ENCODE results near the gene SRSF1.
"Not testable (repeated sequence)": the region's sequence is repeated elsewhere in the genome, so short reads cannot be mapped to it uniquely, and the experiment has no call there.

Gene SRSF1

DNA sequence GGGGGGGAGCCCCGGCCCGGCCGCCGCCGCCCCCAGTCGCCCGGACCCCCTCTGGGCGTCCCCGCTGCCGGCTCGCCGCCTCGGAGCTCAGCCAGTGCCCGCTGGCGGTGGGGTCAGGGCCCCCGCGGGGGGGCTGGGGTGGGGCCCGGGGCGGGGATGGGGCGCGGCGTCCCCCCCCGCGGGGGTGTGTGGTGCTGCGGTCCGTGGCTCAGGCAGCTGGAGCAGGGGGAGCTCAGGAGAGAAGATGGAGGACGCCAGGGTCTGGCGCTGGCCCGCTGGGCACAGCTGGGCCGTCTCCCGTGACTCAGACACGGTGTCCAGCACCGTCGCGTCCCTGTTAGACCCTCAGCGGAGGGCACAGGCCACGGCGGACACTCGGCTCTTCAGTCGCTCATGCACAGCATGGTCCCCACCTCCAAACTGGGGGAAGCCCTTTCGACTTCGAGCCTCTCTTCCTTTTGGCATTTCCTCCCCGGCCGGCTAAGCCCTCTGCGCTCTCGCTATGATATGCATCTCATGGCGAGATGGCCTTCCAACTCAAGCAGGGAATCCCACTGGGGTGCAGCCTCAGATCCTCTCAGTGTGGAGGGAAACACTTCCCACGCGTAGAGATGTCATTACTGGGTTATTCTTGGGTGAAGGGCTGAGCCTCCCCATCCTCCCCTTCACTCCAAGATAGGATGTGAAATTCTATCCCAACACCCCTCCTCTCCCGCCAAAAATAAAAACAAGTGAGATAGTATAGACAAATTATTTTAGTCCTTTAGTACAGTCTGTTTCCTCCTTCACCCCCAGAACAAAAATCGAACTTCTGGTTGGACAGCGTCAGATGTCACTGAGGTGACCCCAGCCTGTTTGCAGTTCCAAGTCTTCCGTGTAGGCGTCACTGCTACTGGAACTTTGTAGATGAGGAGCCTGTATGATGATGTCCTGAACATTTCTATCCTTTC lies 18.5 kb downstream of the SRSF1 start:
- peak; percentile 23 to 83 (median 70) for DNase-seq

DNA sequence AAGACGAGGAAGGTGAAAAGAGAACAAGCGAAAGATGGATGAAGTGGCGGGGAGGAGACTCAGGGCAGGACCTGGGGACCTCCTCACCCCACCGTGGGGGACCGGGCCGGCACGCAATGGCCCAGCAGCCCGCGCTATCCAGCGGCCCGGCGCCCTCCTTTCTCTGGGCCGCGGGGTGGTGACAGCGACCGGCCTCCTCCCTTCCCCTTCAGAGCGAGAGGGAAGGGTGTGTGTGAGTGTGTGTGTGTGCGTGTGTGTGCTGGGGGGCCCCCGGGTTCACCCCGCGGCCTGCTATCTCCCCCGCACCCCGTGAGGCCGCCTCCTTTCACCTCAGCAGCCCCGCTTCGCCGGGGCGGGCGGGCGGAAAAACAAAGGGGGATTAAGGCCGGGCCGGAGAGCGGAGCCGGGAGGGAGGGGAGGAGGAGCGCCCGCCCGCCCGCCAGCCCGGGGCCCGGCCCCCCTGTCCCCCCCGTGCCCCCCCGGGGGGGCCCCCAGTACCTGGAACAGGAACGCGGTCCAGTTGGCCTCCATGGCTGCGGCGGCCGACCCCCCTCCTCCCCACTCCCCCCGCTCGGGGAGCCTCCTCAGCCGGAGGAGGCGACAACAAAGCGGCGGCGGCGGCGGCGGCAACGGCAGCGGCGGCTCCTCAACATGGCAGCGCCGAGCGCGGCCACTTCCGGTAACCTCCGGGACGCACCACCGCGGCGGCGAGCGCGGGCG lies 19.3 kb downstream of the SRSF1 start, which contains the start of gene VEZF1:
Gene VEZF1 (minus strand): TSS at position 674 of the 720 bp plus-strand sequence. CDS start 143 bp downstream, at position 531.
- peak; percentile 73 to 92 (median 86) for DNase-seq

DNA sequence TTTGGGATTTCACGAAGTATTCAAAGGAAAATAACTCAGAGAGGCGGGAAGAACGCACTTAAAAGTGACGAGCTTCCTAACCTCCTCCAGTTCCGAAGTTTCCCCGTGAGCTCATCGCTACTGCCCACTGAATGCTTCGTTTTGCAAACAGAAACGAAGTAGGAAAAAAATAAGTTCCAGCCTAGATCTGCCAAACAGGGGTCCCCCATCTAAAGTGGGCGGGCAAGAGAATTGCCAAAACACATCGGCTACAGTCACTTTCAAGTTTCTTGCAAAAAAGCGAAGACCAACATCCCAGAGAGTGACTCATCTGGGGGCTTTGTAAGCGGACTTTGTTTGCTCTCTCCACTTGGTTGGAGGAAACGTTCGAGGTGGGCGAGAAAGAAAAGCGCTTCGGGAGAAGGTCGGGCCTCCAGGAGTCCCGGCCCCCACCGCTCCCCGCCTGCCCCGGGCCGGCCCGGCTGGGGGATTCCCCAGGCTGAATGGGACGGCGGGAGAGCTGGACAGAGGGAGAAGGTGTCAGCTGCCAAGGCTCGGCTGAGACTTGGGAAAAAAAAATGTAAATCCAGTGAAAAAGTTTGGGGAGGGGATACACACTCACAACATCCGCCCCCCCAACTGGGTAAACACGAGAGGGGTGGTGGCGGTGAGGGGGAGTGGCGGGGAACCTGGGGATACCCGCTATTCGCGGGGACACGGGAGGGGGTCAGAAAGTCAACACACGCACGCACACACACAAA lies 20.0 kb downstream of the SRSF1 start:
- peak; percentile 65 to 81 (median 74) for DNase-seq

DNA sequence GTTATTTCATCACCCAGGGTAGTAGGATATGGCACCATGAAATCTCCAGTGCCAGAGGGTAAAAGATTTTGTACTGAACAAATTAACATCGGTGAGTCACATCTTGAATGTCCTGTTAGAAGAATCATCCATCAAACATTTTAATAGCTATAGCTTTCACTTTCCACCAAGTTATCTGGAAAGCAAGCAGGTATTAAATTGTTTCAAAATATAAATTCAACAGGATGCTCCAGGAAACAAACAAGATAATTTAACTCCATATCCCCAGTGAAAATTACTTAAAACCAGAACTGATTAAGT lies 21.4 kb downstream of the SRSF1 start:
- peak in 1 of 4 experiments; percentile 15 for DNase-seq

DNA sequence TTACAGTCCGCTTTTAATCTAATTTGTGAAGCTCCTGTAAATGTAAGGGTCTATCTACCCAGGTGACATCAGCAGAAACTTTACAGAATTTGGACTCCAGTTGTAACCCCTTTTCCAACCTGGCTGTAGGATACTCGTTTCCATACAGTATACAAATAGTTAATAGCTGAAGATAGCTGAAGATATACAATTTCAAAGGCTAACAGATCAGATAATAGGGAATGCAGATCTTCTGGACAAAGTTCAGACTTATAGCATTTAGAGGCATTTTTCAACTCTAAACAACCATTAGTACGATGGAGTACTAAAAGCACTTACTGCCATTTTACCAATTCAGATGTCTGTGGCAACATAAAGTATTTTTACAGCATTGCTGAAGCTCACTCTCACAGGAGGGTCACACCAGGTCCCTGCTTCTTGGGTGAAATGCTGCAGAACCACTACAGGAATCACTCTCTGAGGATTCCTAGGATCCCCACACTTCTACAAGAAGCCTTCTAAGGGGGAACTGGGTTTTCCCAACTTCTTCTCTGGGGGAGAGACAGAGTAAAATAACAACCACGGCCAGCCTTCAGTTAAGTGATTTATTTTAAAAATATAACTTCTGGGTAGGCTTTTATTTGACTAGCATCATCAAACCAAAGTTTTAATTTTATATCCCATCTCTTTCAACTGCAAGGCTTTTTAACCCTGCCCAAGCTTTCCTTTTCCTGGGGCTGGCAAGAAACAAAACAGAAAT lies 21.9 kb downstream of the SRSF1 start:
- DNase-seq: no peak

DNA sequence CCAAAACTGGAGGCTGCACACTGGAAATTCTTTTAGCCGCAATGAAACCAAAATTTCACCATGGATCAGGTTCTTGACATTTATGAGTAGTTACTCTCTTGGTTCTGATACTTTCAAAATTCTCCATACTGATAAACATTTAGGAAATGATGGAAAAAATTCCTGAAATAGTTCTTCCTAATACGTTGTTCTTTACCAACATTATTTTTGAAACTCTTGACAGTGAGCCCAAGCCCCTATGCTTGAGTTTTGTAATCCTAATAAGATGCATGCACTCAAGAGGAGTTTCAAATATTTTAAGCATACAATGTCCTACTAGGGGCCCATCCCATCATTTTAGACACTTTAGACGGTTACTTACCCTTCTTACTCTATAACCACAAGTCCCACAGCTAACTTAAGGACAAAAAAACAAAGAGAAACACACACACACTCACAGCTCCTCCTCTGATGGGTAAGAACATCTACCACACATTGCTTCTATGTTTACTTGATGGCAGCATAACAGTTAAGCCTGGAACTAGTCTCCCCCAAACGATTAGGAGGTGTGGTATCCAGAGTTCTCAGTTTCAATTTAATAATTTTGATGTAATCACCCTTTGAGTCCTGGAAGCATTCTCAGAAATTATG lies 22.7 kb downstream of the SRSF1 start:
- no peak for DNase-seq

DNA sequence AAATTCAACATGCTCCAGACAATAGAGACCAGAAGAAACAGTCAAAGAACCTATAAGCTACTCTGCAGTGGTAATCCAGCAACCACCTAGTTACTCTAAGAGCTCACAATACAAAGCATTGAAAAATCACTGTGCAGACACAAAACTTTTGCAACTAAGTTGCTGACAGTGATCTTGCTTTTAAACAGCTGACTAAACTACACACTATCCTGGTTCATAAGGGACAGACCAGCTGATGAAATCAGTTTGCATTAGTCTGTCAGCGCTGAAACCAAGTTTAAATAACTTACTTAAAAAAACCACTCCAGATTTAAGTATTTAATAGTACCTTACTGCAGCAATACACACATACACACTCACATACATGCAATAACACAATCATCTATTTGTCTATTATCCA lies 23.6 kb downstream of the SRSF1 start:
- DNase-seq: no peak

DNA sequence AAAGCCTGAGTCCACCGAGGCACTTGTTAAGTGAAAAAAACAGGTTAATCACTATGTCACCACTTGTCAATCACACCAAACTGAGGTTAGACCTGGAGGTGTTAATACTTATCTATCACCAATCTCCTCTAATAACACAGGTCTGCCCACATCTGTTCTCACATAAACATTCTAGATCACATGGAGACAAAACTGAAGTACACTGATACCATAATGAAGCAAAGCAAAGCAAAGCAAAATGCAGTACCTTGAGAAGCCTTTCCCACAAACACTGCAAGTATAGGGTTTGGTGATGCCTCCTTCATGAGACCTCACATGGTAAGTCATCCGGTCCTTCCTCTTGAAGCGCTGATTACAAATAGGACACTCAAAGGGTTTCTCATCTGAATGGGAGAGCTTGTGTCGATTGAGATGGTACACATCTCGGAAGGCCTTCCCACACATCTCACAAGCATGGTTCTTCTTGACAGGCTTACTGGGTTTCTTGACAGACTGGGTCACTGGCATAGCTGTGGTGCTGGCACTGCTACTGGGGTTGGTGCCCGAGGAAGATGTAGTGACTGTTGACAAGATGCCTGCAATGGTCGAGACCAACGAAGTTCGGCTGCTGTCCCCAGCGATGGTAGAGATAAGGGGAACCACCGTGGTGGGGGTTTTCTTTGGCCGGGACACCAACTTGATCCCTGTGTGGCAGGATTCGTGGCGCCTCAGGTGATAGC lies 24.4 kb downstream of the SRSF1 start:
- DNase-seq: peak in 1 of 4 experiments; percentile 7

DNA sequence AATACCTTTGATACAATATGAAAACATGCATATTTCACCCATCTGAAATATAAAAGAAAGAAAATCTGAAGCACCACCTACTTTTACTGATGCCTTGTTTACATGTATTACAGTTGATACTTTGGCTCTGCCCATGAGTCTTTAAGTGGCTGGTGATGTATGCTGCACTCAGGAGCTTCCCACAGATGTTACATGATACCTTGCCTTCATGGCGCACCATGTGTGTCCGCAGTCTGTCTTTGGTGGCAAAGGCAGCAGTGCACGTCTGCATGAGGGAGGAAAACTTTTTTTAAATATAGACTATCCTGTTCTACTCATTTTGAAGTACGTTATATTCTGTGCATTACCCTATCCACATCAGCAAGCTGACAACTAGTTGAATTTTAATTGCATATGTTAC lies 26.5 kb downstream of the SRSF1 start:
- no peak for DNase-seq

DNA sequence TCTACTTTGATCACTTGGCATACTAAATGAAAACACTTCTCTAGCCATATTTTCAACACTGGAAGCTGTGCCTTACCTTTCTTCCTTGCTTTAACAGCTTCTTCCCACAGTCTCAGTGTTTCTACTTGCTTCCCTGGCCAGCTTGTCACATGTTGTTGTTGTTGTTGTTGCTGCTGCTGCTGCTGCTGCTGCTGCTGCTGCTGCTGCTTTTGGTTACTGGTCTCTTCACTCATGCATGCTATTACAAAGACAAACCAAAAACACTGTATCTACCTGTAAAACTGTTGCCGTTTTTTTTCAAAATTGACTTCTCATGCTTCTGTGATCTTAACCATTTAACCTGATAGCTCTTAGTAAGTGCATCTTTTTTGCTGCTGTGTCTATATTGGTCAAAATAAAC lies 28.0 kb downstream of the SRSF1 start:
- no peak for DNase-seq

DNA sequence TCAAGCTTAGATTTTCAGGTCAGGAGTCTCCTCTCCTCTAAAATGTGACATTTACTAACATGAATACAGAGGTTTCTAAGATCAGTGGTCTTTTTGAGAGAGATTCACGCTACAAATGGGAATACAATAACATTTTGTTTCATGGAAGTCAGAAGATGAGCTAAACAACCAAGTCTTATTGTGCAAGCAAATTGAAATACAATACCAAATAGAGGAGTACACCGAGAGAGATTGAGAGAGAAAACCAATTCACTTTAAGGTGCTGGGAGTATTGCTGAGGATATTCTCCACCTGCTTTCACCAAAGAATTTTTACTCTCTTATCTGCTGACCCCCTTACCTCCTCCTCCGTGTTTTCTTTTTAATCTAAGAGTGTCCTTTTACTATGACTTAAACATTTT lies 30.5 kb downstream of the SRSF1 start:
- no peak for DNase-seq

DNA sequence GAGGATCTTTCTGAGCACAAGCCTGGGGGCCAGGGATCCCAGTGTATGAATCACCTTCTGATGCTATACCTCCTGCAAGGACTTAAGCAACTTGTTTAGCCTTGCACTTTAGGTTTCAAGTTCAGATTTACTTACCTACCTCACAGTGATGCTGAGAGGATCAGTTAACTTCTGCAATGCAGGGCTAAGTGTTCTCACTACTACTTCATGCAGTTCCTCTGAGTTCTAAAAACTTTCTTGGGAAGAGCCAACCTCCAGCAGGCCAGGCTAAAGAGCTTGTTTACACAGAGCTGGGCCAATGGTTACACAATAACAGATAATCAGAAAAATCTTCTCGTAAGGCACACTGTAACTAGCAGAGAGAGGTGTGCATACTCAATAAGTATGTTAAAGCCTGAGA lies 32.0 kb downstream of the SRSF1 start:
- DNase-seq: no peak

DNA sequence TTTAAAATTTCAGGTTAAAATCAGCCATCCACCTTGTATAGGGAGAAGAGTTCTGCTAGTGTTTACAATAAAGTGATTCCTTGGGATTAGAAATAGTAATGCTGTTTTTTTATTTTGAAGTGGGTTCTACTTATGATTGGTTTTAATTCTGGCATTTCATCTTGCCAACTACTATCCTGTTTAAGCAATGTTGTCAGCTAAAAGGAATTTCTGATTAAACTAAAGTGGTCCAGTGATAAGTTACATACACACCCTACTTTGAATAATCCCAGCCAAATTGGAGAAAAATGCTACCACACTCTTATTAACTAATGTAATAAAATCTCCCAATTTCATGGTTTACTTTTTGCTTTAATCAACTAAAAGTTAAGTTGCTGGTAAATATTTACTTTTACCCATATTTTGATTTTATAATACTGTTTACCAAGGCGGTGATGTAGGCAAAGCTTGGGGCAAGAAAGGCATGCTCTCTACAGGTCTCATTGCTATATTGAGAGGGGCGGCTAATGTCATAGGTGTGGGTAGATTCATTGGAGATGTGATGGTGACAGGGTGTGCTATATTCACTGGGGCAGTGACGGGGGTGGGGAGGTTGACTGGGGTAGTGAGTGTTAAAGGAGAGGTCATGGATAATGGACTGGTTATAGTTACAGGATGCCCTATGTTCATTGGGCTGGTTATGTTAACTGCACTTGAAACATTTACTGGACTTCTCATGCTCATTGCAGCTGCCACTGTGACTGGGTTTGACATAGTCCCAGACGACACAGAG lies 32.8 kb downstream of the SRSF1 start:
- not testable (repeated sequence) for DNase-seq

DNA sequence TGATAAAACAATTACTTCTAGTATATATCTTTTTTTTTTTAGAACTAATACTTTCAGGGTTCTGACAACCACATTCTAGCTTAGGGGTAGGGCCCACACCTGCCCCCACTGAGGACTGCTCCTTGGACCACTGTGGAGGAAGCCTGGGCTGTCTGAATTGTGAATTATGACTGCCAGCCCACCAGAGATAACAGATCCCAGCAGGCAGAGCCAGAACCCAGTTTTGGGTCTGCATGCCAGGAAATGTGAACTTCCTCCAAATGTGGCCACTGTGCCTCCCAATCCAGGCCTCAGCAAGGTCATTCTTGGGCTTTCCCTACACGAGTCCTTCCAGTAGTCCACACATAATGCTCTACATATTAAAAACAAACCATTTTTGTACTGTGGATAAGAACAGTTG lies 34.9 kb downstream of the SRSF1 start:
- DNase-seq: no peak

DNA sequence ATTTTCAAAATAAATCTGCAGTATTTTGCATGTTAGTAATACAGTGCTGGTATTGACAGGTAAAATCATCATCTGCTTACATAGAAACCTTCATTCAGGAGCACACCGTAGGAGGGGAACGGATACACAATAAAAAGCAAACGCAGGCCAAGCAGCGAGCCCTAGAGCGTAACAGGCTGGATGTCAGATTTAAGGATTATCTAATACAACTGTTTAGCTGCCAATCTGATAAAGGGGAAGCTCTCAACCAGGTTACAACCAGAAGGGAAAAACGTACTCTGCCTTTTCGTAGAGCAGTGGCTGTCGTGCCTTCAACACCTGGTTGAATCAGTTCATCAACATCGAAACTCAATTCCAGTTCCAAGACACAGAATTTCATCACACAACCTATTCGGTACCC lies 35.5 kb downstream of the SRSF1 start:
- DNase-seq: no peak

DNA sequence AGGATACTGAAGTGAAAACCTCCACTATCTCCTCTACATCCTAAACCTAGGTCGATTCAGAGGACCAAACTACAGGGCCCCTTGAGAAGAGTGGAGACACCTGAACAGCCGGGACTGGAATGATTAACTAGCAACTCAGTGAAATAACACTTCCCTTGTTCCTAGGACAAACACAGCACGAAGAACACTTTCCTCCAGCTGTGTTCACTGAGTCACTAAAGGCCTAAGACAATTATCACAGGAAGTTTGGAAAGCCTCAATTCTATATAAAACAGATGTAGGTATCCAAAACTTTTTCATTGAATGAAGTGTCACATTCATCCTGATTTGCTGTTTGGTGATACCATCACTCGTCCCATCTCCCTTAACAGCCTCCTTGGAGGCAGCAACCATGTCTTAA lies 36.3 kb downstream of the SRSF1 start:
- DNase-seq: no peak

DNA sequence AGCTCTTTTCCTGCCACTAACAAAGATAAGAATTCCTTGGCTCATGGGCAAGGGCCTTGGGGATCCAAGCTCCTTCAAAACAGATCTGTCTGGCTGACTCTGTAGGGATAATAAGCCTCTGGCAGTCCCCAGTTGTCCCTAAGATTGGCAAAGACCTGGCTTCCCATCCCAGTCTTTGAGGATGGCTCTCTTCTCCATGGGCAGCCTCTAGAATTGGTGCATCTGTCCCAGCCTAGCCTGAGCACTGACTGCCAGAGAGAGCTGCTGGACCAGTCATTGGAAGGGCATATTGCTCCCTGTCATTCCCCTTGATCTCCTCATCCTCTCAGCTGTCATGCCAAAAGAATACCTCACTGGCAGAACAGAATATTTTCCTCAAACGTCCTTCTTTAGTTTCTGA lies 38.6 kb downstream of the SRSF1 start:
- no peak for DNase-seq

DNA sequence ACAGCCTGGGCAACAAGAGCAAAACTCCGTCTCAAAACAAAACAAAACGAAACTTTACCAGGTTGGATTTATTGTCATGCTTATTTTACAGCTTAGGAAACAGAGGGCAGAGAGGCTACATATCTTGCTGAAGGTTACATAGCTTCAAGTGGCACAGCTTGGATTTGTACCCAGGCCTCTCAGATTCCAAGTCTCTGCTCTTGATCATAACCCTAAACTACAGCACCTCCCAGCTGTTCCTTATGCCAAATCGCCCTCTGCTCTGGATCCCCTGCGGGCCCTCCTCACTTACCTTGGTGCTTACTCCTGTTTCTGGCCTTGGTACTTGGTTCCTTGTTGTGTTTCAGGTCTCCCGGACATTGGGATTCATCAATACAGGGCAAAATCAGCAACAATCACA lies 40.2 kb downstream of the SRSF1 start:
- DNase-seq: no peak

DNA sequence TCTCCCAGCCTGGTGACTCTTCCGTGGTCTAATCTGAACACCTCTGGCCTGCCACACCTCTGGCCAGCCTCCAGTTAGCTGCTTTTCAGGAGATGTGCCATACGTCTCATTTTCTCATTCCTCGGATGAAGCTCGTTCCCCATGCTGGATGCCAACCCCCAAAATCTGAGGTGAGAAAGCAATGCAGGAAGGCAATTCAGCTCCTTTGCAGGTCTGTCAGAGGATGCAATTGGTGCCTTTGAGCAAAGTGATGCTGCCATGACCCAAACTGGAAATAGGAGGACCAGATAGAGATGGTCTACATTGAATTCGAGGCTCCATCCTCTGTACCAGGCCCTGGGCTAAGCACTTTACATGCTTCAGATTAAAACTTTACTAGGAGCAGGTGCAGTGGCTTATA lies 40.8 kb downstream of the SRSF1 start:
- no peak for DNase-seq

DNA sequence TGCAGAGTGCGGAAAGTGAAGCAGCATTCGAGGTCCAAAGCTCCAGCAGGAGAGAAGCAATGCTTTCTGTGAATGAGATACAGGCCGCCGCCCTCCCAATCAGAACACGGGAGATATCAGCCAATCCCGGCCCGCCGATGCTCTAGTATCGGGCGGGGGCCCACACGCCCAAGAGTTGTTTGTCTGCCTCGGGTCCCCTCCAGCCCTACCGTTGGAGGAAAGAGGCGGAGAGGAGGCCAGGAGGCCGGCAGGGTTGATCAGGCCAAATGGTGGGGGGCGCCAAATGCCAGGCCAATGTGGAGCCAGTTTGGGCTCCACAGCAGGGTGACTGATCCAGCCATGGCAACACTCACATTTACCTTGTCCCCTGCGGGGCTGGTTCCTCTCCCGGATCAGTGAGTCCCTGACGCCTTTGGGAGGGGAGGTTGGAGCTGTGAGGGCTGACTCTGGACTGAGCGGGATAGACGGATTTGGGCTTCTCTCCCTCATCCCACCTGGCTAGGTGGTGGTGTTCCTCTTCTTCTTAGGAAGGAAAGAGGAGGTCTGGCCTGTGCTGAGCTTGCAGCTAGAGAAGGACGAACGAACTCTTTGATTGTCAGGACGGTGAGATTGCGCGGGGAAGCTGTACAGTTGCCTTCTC lies 41.4 kb downstream of the SRSF1 start:
- DNase-seq: no peak

Data from suppressor macrophage (primary cell).